ENCODE measurements around the gene RPS24. TPM values are rescaled to one million over a fixed set of nuclear protein-coding genes. Genes with fewer than 3 reads are reported as not detected.
A peak's percentile ranks its signal among the peaks of the same experiment; 100 is the strongest.

RPS24 gene
- total RNA-seq, 8 experiments from 2014 or later = 3,234 to 5,215 (median 4,143) TPM

DNA sequence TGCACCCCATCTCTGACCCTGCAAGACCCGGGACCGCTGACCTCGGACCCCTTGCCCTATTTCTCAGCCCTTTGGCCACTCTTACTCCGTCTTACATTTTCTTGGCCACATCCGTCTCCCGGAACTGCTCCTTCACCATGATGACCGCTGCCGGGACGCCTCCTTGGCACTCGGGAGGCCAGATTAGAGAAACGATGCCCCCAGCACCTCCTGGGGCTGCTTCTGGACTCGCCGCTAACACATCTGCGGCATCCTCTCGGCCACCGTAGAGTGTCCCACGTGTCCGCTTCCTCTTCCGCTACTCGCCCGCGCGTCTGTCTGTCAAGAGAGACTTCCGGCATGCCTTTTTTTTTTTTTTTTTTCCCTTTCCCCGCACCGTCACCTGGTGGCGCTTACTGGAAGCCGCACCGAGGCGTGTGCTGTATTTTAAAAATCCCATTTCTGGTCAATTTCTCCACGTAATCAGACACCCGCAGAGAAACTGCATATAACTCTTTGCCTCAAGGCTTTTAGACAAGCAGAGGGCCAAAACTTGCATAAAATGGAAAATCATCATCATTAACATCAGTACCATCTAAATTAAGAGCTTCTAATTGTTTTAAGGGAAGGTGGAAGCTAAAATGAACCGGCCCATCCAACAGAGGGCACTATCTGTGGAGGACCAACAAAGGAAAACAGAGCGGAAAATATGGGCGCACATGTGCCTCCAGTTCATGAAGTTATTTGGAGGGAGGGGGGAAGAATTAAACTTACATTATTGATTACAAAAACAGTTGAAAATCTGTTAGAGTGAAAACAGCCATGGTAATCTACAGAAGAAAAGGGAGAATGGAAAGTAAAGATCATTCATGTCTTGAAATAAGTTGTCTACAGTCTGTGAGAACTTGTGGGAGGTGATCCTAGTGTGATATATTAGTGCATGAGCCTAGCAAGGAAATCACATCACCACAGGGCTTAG, 4.1 kb upstream of the RPS24 start, which contains the start of gene POLR3A:
Gene POLR3A (minus strand): TSS at position 247 of the 958 bp plus-strand sequence. CDS start 108 bp downstream, at position 139.
- in situ Hi-C loops (cut with MboI; ENCODE audit: low pct_unique_long_range_greater_than_20kb in 2 of 9, low sequenced_read_pairs in 9 of 9, unreplicated experiment in 9 of 9) = loop anchor here in 3 of 9 experiments (25.0 kb wide), 4 partner anchors 1033 to 1208 kb away; partner anchors contain the start of gene ZMIZ1 (in 1 of the 3)
- H3K27ac ChIP-seq = peak within 1 kb of the TSS; percentile 59 to 92
- peak; percentile 61 to 74 (median 68) for ATAC-seq (replicated peaks in 6 of 8)
- 0 to 27% (median 5%) methylated on average over 2 to 27 of the region's 35 CpGs for WGBS, 10 experiments
- peaks cover 6 to 7% of the 10 kb centered on the region in 2 donors for H3K4me1 ChIP-seq (replicated peaks in 1 of 2)
- H3K4me3 ChIP-seq = peak within 1 kb of the TSS; percentile 79 to 98 (median 85)

- Histone ChIP-seq H3K27ac (no peak overlapping the region), H3K4me1 (replicated peaks in 1 of 2) (peaks cover 22 to 23% of the 10 kb centered on the region in 2 donors), H3K4me3 (peak overlapping the region; percentile 22 to 73 (median 71))
- WGBS, 10 experiments = 0 to 29% (median 0%) methylated on average over 1 to 4 of the region's 4 CpGs
- ATAC-seq (replicated peaks in 6 of 8) = no peak
- in situ Hi-C loops (cut with MboI; ENCODE audit: low pct_unique_long_range_greater_than_20kb in 2 of 9, low sequenced_read_pairs in 9 of 9, unreplicated experiment in 9 of 9) = loop anchor here in 3 of 9 experiments (25.0 kb wide), 4 partner anchors 1029 to 1204 kb away; partner anchors contain the start of gene ZMIZ1 (in 1 of the 3)
These were observed 351 bp upstream of the RPS24 start for GRCh38 chr10:78033387-78033636.

DNA sequence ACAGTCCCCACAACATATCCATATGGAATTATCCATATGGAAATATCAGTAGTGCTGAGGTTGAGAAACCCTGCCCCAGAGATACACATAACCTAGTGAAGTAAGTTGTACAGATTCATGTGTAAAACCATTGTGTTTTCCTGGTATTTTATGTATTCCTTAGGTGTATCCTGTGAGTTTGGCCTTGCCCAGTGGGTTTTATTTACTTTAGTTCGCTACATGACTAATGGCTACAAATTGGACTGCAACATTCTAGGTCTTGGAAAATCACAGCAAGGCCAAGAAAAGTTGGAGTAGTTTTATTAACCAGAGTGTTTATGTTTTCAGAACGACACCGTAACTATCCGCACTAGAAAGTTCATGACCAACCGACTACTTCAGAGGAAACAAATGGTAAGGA, 1.4 kb downstream of the RPS24 start:
- Histone ChIP-seq H3K4me3 (peak overlapping the region; percentile 56 to 73 (median 71)), H3K4me1 (replicated peaks in 1 of 2) (peaks cover 19 to 28% of the 10 kb centered on the region in 2 donors), H3K27ac (no peak overlapping the region)
- peak in 2 of 8 experiments; percentile 1 to 5 for ATAC-seq (replicated peaks in 6 of 8)
- 43 to 100% (median 81%) methylated on average over 1 to 5 of the region's 5 CpGs; no CpG with 5 or more reads in 2 of the 10 experiments for WGBS, 10 experiments
- in situ Hi-C loops (cut with MboI; ENCODE audit: low pct_unique_long_range_greater_than_20kb in 2 of 9, low sequenced_read_pairs in 9 of 9, unreplicated experiment in 9 of 9) = loop anchor here in 3 of 9 experiments (25.0 kb wide), 4 partner anchors 1027 to 1202 kb away; partner anchors contain the start of gene ZMIZ1 (in 1 of the 3)

DNA sequence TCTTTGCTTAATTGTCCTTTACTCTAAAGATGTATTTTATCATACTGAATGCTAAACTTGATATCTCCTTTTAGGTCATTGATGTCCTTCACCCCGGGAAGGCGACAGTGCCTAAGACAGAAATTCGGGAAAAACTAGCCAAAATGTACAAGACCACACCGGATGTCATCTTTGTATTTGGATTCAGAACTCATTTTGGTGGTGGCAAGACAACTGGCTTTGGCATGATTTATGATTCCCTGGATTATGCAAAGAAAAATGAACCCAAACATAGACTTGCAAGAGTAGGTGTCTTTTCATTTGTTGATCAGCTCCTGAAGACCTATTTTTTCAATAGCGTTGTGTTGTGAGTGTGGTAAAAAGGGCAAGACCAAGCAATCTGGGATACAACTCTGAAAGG, 1.8 kb downstream of the RPS24 start:
- Histone ChIP-seq H3K4me1 (replicated peaks in 1 of 2) (peaks cover 19 to 28% of the 10 kb centered on the region in 2 donors), H3K27ac (no peak overlapping the region), H3K4me3 (no peak overlapping the region)
- ATAC-seq (replicated peaks in 6 of 8) = no peak
- in situ Hi-C loops (cut with MboI; ENCODE audit: low pct_unique_long_range_greater_than_20kb in 2 of 9, low sequenced_read_pairs in 9 of 9, unreplicated experiment in 9 of 9) = loop anchor here in 3 of 9 experiments (25.0 kb wide), 4 partner anchors 1027 to 1202 kb away; partner anchors contain the start of gene ZMIZ1 (in 1 of the 3)
- 60 to 95% (median 78%) methylated on average over 1 to 5 of the region's 5 CpGs; no CpG with 5 or more reads in 1 of the 10 experiments for WGBS, 10 experiments

DNA sequence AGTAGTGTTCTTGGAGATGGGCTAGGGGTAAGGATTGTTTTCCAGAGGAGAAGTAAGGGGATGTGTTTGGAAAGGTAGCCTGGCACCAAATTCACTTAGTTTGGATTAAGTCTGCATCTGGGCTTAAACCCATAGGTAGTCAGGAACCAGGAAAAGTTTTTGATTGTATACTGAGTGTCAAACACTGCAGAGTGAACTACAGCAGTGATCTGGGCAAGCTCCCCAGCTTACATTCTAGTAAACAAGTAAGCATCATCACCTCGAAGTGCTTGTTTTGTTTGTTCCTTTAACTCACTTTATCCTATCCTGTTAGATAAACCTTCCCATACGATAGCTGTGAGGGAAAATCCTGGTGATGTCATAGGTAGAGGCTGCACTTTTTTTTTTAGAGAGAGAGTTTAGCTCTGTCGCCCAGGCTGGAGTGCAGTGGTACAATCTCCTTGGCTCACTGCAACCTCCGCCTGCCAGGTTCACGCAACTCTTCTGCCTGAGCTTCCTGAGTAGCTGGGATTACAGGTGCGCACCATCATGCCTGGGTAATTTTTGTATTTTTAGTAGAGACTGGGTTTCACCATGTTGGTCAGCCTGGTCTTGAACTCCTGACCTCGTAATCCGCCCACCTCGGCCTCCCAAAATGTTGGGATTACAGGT, 2.4 kb downstream of the RPS24 start:
- Histone ChIP-seq H3K4me1 (replicated peaks in 1 of 2) (peaks cover 19 to 28% of the 10 kb centered on the region in 2 donors), H3K4me3 (no peak overlapping the region), H3K27ac (no peak overlapping the region)
- in situ Hi-C loops (cut with MboI; ENCODE audit: low pct_unique_long_range_greater_than_20kb in 2 of 9, low sequenced_read_pairs in 9 of 9, unreplicated experiment in 9 of 9) = loop anchor here in 3 of 9 experiments (25.0 kb wide), 4 partner anchors 1026 to 1201 kb away; partner anchors contain the start of gene ZMIZ1 (in 1 of the 3)
- no peak for ATAC-seq (replicated peaks in 6 of 8)
- 70 to 100% (median 84%) methylated on average over 1 to 8 of the region's 9 CpGs; no CpG with 5 or more reads in 2 of the 10 experiments for WGBS, 10 experiments

GRCh38 chr10:78038105-78038504, 4.4 kb downstream of the RPS24 start:
- H3K27ac ChIP-seq = no peak overlapping the region
- H3K4me1 ChIP-seq (replicated peaks in 1 of 2) = peaks cover 19 to 28% of the 10 kb centered on the region in 2 donors
- no peak overlapping the region for H3K4me3 ChIP-seq

DNA sequence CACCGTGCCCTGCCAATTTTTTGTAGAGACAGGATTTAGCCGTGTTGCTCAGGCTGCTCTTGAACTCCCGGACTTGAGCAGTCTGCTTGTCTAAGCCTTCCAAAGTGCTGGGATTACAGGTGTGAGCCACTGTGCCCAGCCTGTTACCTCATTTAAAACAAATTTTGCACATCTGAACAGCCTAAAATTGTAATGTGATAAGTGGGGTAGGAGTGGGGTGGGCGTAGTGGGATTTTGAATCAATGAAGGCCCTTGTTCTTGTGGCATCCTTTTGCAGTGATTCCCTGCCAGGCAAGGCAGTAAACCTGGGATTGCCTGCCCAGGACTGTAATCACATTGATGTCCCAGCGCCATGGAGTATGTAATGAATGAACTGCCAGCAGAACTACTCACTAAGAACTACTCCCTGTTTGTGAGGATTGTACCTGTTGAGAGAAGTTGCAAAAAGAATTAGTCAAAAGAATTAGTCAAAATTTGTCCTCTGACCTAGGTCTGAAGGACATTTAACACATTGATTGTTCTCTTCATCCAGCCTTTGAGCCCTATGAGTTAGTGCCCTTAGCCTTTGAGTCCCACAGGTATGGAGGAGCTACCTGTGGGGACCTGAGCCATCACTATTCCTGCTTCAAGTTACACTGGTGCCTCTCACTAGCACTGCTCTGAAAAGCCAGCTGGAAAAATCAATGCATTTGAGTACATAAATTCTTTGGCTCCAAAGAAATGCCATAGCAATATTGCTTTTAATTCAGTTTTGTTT, 5.3 kb downstream of the RPS24 start:
- no peak for ATAC-seq (replicated peaks in 6 of 8)
- Histone ChIP-seq H3K4me3 (no peak overlapping the region), H3K27ac (no peak overlapping the region), H3K4me1 (replicated peaks in 1 of 2) (peaks cover 19 to 28% of the 10 kb centered on the region in 2 donors)
- 40 to 100% (median 66%) methylated on average over 1 to 3 of the region's 5 CpGs; no CpG with 5 or more reads in 4 of the 10 experiments for WGBS, 10 experiments
- in situ Hi-C loops (cut with MboI; ENCODE audit: low pct_unique_long_range_greater_than_20kb in 2 of 9, low sequenced_read_pairs in 9 of 9, unreplicated experiment in 9 of 9) = loop anchor here in 3 of 9 experiments (25.0 kb wide), 4 partner anchors 1023 to 1198 kb away; partner anchors contain the start of gene ZMIZ1 (in 1 of the 3)

More at GRCh38 chr10:78038105-78038504, 4.4 kb downstream of the RPS24 start:
- in situ Hi-C loops (cut with MboI; ENCODE audit: low pct_unique_long_range_greater_than_20kb in 2 of 9, low sequenced_read_pairs in 9 of 9, unreplicated experiment in 9 of 9) = loop anchor here in 3 of 9 experiments (25.0 kb wide), 4 partner anchors 1024 to 1199 kb away; partner anchors contain the start of gene ZMIZ1 (in 1 of the 3)
- no peak for ATAC-seq (replicated peaks in 6 of 8)
- 40 to 100% (median 70%) methylated on average over 1 to 2 of the region's 2 CpGs for whole genome bisulfite sequencing, 10 experiments

DNA sequence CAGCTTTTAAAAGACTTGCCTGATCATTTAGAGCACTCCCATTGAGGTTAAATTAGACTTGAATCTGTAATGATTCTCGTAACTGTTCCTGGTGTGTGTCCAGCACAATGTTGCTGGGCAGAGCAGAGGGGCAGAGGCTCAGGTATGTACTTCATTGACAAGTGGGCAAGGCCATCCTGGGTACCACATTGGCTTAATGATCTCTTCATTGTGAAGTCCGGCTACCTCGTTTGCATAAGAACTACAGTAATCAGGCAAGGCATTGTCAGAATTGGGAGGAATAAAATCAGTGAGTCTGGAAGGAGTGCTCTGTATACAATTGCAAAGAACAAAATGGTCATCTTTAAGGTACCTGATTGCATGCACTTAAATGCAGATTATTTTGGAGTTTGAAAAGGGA, 6.1 kb downstream of the RPS24 start:
- ATAC-seq (replicated peaks in 6 of 8) = no peak
- H3K27ac ChIP-seq = no peak overlapping the region
- H3K4me1 ChIP-seq (replicated peaks in 1 of 2) = peaks cover 18 to 26% of the 10 kb centered on the region in 2 donors
- 44 to 100% (median 60%) methylated on average over 1 to 3 of the region's 3 CpGs; no CpG with 5 or more reads in 1 of the 10 experiments for WGBS, 10 experiments
- in situ Hi-C loops (cut with MboI; ENCODE audit: low pct_unique_long_range_greater_than_20kb in 2 of 9, low sequenced_read_pairs in 9 of 9, unreplicated experiment in 9 of 9) = loop anchor here in 5 of 9 experiments (10.0 to 25.0 kb wide), 6 partner anchors 125 to 1198 kb away; partner anchors contain the start of gene ZMIZ1 (in 1 of the 5)
- no peak overlapping the region for H3K4me3 ChIP-seq

DNA sequence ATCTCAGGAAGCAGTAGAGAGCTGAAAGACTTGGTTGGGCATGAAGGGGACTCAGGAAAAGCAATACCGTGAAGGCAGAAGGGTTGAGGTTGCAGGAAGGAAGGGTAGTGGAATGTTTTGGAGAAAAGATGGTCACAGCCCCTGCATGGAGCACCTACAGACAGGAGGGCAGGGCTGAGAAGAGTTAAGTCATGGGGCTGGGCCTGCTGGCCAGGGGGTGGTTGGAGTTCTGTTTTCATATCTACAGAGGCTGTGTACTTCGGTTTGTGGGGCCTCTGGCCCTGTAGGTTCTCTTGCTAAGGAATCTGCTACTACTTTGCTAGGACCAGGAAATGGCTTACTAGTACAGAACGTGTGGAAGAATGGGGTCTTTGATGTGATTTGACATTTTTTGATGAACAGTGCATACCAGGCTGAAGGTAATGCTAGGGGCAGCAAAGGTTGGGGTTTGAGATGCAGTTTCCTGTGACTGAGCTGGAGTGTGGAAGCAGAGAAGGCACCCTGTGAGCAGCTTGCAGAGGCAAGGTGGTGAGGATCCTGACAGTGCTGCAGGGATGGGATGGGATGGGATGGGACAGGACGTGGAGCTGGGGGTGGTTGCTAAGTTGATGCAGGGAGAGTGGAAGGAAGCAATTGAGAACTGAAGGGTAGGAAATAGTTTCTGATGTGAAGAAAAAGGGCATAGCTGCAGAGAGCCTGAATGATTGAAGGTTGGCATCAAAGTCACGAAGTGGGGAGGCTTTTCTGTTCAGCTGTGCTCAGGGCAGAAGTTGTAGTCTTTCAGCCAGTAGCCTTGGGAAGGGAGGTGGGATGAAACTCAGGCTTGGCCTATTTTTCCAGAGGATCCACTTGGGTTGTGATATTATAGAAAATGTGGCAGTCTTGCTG, 7.8 kb downstream of the RPS24 start:
- Histone ChIP-seq H3K4me3 (no peak overlapping the region), H3K4me1 (replicated peaks in 1 of 2) (peaks cover 3 to 11% of the 10 kb centered on the region in 2 donors), H3K27ac (peak overlapping the region in 1 of 2 donors; percentile 55)
- peak in 1 of 8 experiments; percentile 2 for ATAC-seq (replicated peaks in 6 of 8)
- WGBS, 10 experiments = 50 to 100% (median 92%) methylated on average over 1 to 4 of the region's 5 CpGs; no CpG with 5 or more reads in 2 of the 10 experiments
- in situ Hi-C loops (cut with MboI; ENCODE audit: low pct_unique_long_range_greater_than_20kb in 2 of 9, low sequenced_read_pairs in 9 of 9, unreplicated experiment in 9 of 9) = loop anchor here in 5 of 9 experiments (10.0 to 25.0 kb wide), 6 partner anchors 123 to 1196 kb away; partner anchors contain the start of gene ZMIZ1 (in 1 of the 5)

GRCh38 chr10:78042058-78042751, 8.5 kb downstream of the RPS24 start:
- WGBS, 10 experiments = 83 to 100% (median 96%) methylated on average over 1 to 2 of the region's 2 CpGs; no CpG with 5 or more reads in 4 of the 10 experiments
- H3K27ac ChIP-seq = peak overlapping the region in 1 of 2 donors; percentile 55
- in situ Hi-C loops (cut with MboI; ENCODE audit: low pct_unique_long_range_greater_than_20kb in 2 of 9, low sequenced_read_pairs in 9 of 9, unreplicated experiment in 9 of 9) = loop anchor here in 5 of 9 experiments (10.0 to 25.0 kb wide), 6 partner anchors 123 to 1195 kb away; partner anchors contain the start of gene ZMIZ1 (in 1 of the 5)
- ATAC-seq (replicated peaks in 6 of 8) = peak in 4 of 8 experiments; percentile 8 to 74 (median 18)
- peaks cover 2 to 10% of the 10 kb centered on the region in 2 donors for H3K4me1 ChIP-seq (replicated peaks in 1 of 2)
- no peak overlapping the region for H3K4me3 ChIP-seq
